ENCODE data around the gene SAMD3.

DNA sequence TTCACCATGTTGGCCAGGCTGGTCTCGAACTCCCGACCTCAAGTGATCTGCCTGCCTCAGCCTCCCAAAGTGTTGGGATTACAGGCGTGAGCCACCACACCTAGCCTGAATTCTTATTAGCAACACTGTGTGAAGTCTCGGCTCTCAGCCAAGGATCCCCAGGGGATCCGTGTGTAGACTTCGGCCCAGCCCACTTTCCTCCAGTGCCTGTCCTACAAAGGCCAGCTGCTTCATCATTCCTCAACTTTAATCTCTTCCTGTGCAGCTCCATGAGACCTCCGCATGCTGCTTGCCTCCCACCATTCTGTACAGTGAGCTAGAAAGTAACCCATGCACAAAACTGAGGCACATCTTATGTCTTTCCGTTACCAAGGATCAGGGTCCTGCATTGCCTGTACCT, 71.8 kb downstream of the SAMD3 start:
- TF ChIP-seq, protein P1, sequence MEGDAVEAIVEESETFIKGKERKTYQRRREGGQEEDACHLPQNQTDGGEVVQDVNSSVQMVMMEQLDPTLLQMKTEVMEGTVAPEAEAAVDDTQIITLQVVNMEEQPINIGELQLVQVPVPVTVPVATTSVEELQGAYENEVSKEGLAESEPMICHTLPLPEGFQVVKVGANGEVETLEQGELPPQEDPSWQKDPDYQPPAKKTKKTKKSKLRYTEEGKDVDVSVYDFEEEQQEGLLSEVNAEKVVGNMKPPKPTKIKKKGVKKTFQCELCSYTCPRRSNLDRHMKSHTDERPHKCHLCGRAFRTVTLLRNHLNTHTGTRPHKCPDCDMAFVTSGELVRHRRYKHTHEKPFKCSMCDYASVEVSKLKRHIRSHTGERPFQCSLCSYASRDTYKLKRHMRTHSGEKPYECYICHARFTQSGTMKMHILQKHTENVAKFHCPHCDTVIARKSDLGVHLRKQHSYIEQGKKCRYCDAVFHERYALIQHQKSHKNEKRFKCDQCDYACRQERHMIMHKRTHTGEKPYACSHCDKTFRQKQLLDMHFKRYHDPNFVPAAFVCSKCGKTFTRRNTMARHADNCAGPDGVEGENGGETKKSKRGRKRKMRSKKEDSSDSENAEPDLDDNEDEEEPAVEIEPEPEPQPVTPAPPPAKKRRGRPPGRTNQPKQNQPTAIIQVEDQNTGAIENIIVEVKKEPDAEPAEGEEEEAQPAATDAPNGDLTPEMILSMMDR (IDR thresholded peaks at IDR 0.05; ENCODE audit: low read depth, low read length), result no peak
- no peak for TF ChIP-seq EZH2phosphoT487 (IDR thresholded peaks at IDR 0.05; ENCODE audit: low read depth)
